SK-N-SH treated with all-trans-retinoic acid at 6 μM for 48 hours (cell line): ENCODE data around the gene LYSMD3.
A peak's percentile ranks its signal among the peaks of the same experiment; 100 is the strongest.

Source experiments
- ATAC-seq: fragments of 200-7000 bp; cut with Tn5 transposase; 3 replicates; pipeline ENCODE4 v1.9.1; 2020; ENCODE audit warnings: mild to moderate bottlenecking, moderate library complexity
- ARNTL ChIP-seq: fragments of 450-650 bp; formaldehyde crosslinking; IDR thresholded peaks from 2 replicates; pipeline ENCODE4 v1.5.0; 2020; ENCODE audit warnings: low read depth, mild to moderate bottlenecking, moderate library complexity, borderline replicate concordance
- BACH2 ChIP-seq: fragments of 250-450 bp; sonication (Bioruptor Pico); IDR thresholded peaks from 2 replicates; pipeline ENCODE4 v1.9.0; 2021; ENCODE audit warnings: mild to moderate bottlenecking, borderline replicate concordance
- CREB5 ChIP-seq: fragments of 250-450 bp; sonication (Bioruptor Pico); IDR thresholded peaks from 2 replicates; pipeline ENCODE4 v1.5.1; 2020; ENCODE audit warnings: low read depth, mild to moderate bottlenecking, moderate library complexity
- CSDC2 ChIP-seq: fragments of 250-450 bp; sonication (Bioruptor Pico); IDR thresholded peaks from 2 replicates; pipeline ENCODE4 v1.5.0; 2020; ENCODE audit warnings: mild to moderate bottlenecking, moderate library complexity
- CSRNP3 ChIP-seq: fragments of 250-450 bp; sonication (Bioruptor Pico); IDR thresholded peaks from 2 replicates; pipeline ENCODE4 v1.5.1; 2021; ENCODE audit warnings: mild to moderate bottlenecking, moderate library complexity
- GLIS3 ChIP-seq: fragments of 250-450 bp; sonication (Bioruptor Pico); IDR thresholded peaks from 2 replicates; pipeline ENCODE4 v1.5.0; 2020; ENCODE audit warnings: mild to moderate bottlenecking, moderate library complexity
- ISL1 ChIP-seq: fragments of 250-450 bp; sonication (Bioruptor Pico); IDR thresholded peaks from 2 replicates; pipeline ENCODE4 v2.1.2; 2022; ENCODE audit warnings: mild to moderate bottlenecking, moderate library complexity
- OSR1 ChIP-seq: fragments of 250-450 bp; sonication (Bioruptor Pico); IDR thresholded peaks from 2 replicates; pipeline ENCODE4 v1.8.0; 2022; ENCODE audit warnings: moderate library complexity, mild to moderate bottlenecking, inconsistent platforms
- PATZ1 ChIP-seq: fragments of 250-450 bp; sonication (Bioruptor Pico); IDR thresholded peaks from 2 replicates; pipeline ENCODE4 v1.8.0; 2020; ENCODE audit warnings: mild to moderate bottlenecking, moderate library complexity, borderline replicate concordance
- RARB ChIP-seq: fragments of 250-450 bp; sonication (Bioruptor Pico); IDR thresholded peaks from 2 replicates; pipeline ENCODE4 v1.8.0; 2021; ENCODE audit warnings: mild to moderate bottlenecking, moderate library complexity
- TCF4 ChIP-seq: fragments of 250-450 bp; sonication (Bioruptor Pico); IDR thresholded peaks from 2 replicates; pipeline ENCODE4 v1.8.0; 2021; ENCODE audit warnings: mild to moderate bottlenecking, moderate library complexity, borderline replicate concordance
- TOX ChIP-seq: fragments of 250-450 bp; sonication (Bioruptor Pico); IDR thresholded peaks from 2 replicates; pipeline ENCODE4 v1.8.0; 2021; ENCODE audit warnings: mild to moderate bottlenecking, moderate library complexity, borderline replicate concordance
- TSHZ2 ChIP-seq: fragments of 250-450 bp; sonication (Bioruptor Pico); IDR thresholded peaks from 2 replicates; pipeline ENCODE4 v1.5.0; 2020; ENCODE audit warnings: mild to moderate bottlenecking, moderate library complexity
- ZC3H10 ChIP-seq: fragments of 250-450 bp; sonication (Bioruptor Pico); IDR thresholded peaks from 2 replicates; pipeline ENCODE4 v1.5.1; 2021; ENCODE audit warnings: mild to moderate bottlenecking, moderate library complexity
- ZFP3 ChIP-seq: fragments of 250-450 bp; sonication (Bioruptor Pico); IDR thresholded peaks from 2 replicates; pipeline ENCODE4 v1.5.0; 2020; ENCODE audit warnings: mild to moderate bottlenecking, moderate library complexity
- ZNF565 ChIP-seq: fragments of 450-650 bp; formaldehyde crosslinking; conservative IDR thresholded peaks from 2 replicates; pipeline ENCODE4 v1.5.0; 2020; ENCODE audit warnings: low read depth, mild to moderate bottlenecking, moderate library complexity
- ZNF70 ChIP-seq: fragments of 450-650 bp; formaldehyde crosslinking; IDR thresholded peaks from 2 replicates; pipeline ENCODE4 v1.5.0; 2020; ENCODE audit warnings: mild to moderate bottlenecking, moderate library complexity
- ZNF8 ChIP-seq: fragments of 450-650 bp; formaldehyde crosslinking; IDR thresholded peaks from 2 replicates; pipeline ENCODE4 v1.5.0; 2020; ENCODE audit warnings: mild to moderate bottlenecking, moderate library complexity

Gene LYSMD3

GRCh38 chr5:90560771-90561170, 31.4 kb upstream of the LYSMD3 start (continued):
- TF ChIP-seq PATZ1 (CRISPR knock-in tag) = no peak
- TF ChIP-seq CREB5 (CRISPR knock-in tag) = no peak
- no peak for TF ChIP-seq ZNF8 (CRISPR knock-in tag)

GRCh38 chr5:90558344-90559192, 29.2 kb upstream of the LYSMD3 start, which contains the start of gene ADGRV1:
Gene ADGRV1, plus strand, starts transcription at chr5:90558797. Its CDS starts 99 bp downstream, at chr5:90558896.
- peak; percentile 97 for ATAC-seq
- 0 out of 2 replicates have a peak, but pooled peaks have one; percentile 17 for TF ChIP-seq TSHZ2 (CRISPR knock-in tag)
- no peak for TF ChIP-seq PATZ1 (CRISPR knock-in tag)
- no peak for TF ChIP-seq GLIS3
- TF ChIP-seq ZC3H10 (CRISPR knock-in tag) = no peak
- TF ChIP-seq ZNF70 = 0 out of 2 replicates have a peak, but pooled peaks have one; percentile 10
- no peak for TF ChIP-seq ISL1 (CRISPR knock-in tag)
- no peak for TF ChIP-seq CSDC2
- TF ChIP-seq ZNF565 (CRISPR knock-in tag) = 0 out of 2 replicates have a peak, but pooled peaks have one; percentile 13
- no peak for TF ChIP-seq BACH2 (CRISPR knock-in tag)
- TF ChIP-seq, all 23 proteins: peak for 3

GRCh38 chr5:90557871-90558270, 28.5 kb upstream of the LYSMD3 start:
- no peak for TF ChIP-seq CSRNP3
- ATAC-seq = no peak

GRCh38 chr5:90557391-90557790, 28.0 kb upstream of the LYSMD3 start:
- TF ChIP-seq TCF4 (CRISPR knock-in tag) = no peak
- no peak for TF ChIP-seq ISL1 (CRISPR knock-in tag)
- TF ChIP-seq BACH2 (CRISPR knock-in tag) = no peak
- no peak for ATAC-seq

GRCh38 chr5:90555666-90556065, 26.3 kb upstream of the LYSMD3 start:
- TF ChIP-seq RARB (CRISPR knock-in tag) = no peak
- no peak for TF ChIP-seq ZNF70
- TF ChIP-seq PATZ1 (CRISPR knock-in tag) = no peak
- TF ChIP-seq TOX (CRISPR knock-in tag) = no peak
- TF ChIP-seq BACH2 (CRISPR knock-in tag) = no peak
- TF ChIP-seq GLIS3 = no peak
- no peak for TF ChIP-seq ZFP3 (CRISPR knock-in tag)
- no peak for TF ChIP-seq CSDC2
- no peak for TF ChIP-seq TCF4 (CRISPR knock-in tag)
- no peak for TF ChIP-seq ARNTL
- TF ChIP-seq OSR1 (CRISPR knock-in tag) = no peak
- no peak for ATAC-seq
